ENCODE measurements around the gene NMB. TPM values are rescaled to one million over a fixed set of nuclear protein-coding genes. Genes with fewer than 3 reads are reported as not detected.

The NMB gene
- total and polyA plus RNA-seq, 2 of the 13 experiments (the other 11 are each of a cell fraction or from before 2014, with no cell fraction given): 10.4 to 25.4 TPM

DNA sequence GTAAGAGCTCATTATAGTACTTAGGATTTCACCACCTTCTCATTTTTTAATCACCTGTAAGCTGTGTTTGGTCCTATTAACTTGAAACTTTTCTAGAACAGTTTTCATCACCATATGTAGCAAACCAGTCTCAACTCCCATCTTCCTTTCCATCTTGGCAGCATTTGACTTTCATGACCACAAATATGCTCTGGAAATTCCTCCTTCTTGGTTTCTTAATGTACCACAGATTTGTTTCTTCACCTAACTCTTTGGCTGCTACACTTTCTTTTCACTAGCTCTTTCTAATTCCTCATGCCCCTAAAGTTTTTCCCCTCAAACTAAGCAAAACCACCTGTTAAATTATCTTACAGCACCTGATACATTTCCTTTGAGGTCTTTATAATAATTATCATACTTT lies 13.2 kb upstream of the NMB start:
- in situ Hi-C loops (cut with HindIII; ENCODE audit: extremely low pct_ligation_motif_present, low pct_unique_long_range_greater_than_20kb) (no loop called here), intact Hi-C loops (cut with micrococcal nuclease; ENCODE audit: unreplicated experiment) (no loop called here)
- H3K27me3 ChIP-seq (ENCODE audit: control insufficient read depth in 1 of 2, insufficient read depth in 2 of 2, low read length in 2 of 2): no peaks in the 10 kb centered on the region
- H3K36me3 ChIP-seq (replicated peaks in 1 of 2; ENCODE audit: control insufficient read depth in 1 of 2, insufficient read depth in 2 of 2, low read length in 2 of 2): peaks cover 11 to 46% of the 10 kb centered on the region in 2 experiments; a peak in 4 of 5 replicates
- H3K4me3 ChIP-seq (replicated peaks in 1 of 3; ENCODE audit: insufficient read depth in 1 of 3, low read depth in 2 of 3, low read length in 3 of 3): no peak overlapping the region
- H3K79me2 ChIP-seq (ENCODE audit: insufficient read depth, low read length): no peaks in the 10 kb centered on the region
- ChIA-PET POLR2A (interaction anchor here (1.3 kb wide), 1 partner anchor 17 kb away, joined by 4 read pairs; the partner anchor contains the start of gene WDR73), CTCF (ENCODE audit: low intra/inter-chr PET ratio, low total read pairs) (no interaction called here)
- H3K4me2 ChIP-seq (ENCODE audit: low read depth, low read length): no peak overlapping the region
- FAIRE-seq: no peak
- H4K20me1 ChIP-seq (ENCODE audit: insufficient read depth, low read length): no peaks in the 10 kb centered on the region
- ATAC-seq: no peak
- H3K9me3 ChIP-seq (ENCODE audit: low read length): no peaks in the 10 kb centered on the region
- no peak overlapping the region for H3K9ac ChIP-seq (ENCODE audit: insufficient read depth, low read depth, low read length)
- H3K4me1 ChIP-seq (ENCODE audit: insufficient read depth, low read length): peaks cover 8% of the 10 kb centered on the region; the same call in 1 of the 2 replicates
- BruUV-seq (replicated peaks): no TSS peak
- H2AFZ ChIP-seq (ENCODE audit: low read length): no peak overlapping the region
- DNase-seq (ENCODE audit: low spot score): no peak
- no peak overlapping the region for H3K27ac ChIP-seq (ENCODE audit: extremely low read length, insufficient read depth, low read length)
- TF ChIP-seq NR2F6 (IDR thresholded peaks at IDR 0.05): no peak
- TF ChIP-seq NR2F6 (CRISPR knock-in tag; IDR thresholded peaks at IDR 0.05): no peak
- TF ChIP-seq ZFP82 (CRISPR knock-in tag; IDR thresholded peaks at IDR 0.05; ENCODE audit: borderline replicate concordance): no peak
- TF ChIP-seq, protein P1, sequence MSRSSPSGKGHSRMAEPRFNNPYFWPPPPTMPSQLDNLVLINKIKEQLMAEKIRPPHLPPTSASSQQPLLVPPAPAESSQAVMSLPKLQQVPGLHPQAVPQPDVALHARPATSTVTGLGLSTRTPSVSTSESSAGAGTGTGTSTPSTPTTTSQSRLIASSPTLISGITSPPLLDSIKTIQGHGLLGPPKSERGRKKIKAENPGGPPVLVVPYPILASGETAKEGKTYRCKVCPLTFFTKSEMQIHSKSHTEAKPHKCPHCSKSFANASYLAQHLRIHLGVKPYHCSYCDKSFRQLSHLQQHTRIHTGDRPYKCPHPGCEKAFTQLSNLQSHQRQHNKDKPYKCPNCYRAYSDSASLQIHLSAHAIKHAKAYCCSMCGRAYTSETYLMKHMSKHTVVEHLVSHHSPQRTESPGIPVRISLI (CRISPR knock-in tag; IDR thresholded peaks at IDR 0.05; ENCODE audit: borderline replicate concordance): no peak
- TF ChIP-seq, protein P2, sequence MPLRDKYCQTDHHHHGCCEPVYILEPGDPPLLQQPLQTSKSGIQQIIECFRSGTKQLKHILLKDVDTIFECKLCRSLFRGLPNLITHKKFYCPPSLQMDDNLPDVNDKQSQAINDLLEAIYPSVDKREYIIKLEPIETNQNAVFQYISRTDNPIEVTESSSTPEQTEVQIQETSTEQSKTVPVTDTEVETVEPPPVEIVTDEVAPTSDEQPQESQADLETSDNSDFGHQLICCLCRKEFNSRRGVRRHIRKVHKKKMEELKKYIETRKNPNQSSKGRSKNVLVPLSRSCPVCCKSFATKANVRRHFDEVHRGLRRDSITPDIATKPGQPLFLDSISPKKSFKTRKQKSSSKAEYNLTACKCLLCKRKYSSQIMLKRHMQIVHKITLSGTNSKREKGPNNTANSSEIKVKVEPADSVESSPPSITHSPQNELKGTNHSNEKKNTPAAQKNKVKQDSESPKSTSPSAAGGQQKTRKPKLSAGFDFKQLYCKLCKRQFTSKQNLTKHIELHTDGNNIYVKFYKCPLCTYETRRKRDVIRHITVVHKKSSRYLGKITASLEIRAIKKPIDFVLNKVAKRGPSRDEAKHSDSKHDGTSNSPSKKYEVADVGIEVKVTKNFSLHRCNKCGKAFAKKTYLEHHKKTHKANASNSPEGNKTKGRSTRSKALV (CRISPR knock-in tag; IDR thresholded peaks at IDR 0.05): no peak
- no peak for TF ChIP-seq ZBTB7B (CRISPR knock-in tag; IDR thresholded peaks at IDR 0.05)
- TF ChIP-seq, protein P3, sequence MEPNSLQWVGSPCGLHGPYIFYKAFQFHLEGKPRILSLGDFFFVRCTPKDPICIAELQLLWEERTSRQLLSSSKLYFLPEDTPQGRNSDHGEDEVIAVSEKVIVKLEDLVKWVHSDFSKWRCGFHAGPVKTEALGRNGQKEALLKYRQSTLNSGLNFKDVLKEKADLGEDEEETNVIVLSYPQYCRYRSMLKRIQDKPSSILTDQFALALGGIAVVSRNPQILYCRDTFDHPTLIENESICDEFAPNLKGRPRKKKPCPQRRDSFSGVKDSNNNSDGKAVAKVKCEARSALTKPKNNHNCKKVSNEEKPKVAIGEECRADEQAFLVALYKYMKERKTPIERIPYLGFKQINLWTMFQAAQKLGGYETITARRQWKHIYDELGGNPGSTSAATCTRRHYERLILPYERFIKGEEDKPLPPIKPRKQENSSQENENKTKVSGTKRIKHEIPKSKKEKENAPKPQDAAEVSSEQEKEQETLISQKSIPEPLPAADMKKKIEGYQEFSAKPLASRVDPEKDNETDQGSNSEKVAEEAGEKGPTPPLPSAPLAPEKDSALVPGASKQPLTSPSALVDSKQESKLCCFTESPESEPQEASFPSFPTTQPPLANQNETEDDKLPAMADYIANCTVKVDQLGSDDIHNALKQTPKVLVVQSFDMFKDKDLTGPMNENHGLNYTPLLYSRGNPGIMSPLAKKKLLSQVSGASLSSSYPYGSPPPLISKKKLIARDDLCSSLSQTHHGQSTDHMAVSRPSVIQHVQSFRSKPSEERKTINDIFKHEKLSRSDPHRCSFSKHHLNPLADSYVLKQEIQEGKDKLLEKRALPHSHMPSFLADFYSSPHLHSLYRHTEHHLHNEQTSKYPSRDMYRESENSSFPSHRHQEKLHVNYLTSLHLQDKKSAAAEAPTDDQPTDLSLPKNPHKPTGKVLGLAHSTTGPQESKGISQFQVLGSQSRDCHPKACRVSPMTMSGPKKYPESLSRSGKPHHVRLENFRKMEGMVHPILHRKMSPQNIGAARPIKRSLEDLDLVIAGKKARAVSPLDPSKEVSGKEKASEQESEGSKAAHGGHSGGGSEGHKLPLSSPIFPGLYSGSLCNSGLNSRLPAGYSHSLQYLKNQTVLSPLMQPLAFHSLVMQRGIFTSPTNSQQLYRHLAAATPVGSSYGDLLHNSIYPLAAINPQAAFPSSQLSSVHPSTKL (CRISPR knock-in tag; IDR thresholded peaks at IDR 0.05): no peak
- TF ChIP-seq ZNF510 (CRISPR knock-in tag; IDR thresholded peaks at IDR 0.05; ENCODE audit: low read depth): no peak
- TF ChIP-seq ZNF749 (CRISPR knock-in tag; IDR thresholded peaks at IDR 0.05; ENCODE audit: borderline replicate concordance): no peak
- no peak for TF ChIP-seq ZFP62 (CRISPR knock-in tag; IDR thresholded peaks at IDR 0.05)
- TF ChIP-seq, protein P4, sequence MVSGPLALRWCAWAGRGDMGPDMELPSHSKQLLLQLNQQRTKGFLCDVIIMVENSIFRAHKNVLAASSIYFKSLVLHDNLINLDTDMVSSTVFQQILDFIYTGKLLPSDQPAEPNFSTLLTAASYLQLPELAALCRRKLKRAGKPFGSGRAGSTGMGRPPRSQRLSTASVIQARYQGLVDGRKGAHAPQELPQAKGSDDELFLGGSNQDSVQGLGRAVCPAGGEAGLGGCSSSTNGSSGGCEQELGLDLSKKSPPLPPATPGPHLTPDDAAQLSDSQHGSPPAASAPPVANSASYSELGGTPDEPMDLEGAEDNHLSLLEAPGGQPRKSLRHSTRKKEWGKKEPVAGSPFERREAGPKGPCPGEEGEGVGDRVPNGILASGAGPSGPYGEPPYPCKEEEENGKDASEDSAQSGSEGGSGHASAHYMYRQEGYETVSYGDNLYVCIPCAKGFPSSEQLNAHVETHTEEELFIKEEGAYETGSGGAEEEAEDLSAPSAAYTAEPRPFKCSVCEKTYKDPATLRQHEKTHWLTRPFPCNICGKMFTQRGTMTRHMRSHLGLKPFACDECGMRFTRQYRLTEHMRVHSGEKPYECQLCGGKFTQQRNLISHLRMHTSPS (CRISPR knock-in tag; IDR thresholded peaks at IDR 0.05; ENCODE audit: low read depth): no peak
- TF ChIP-seq SRY (CRISPR knock-in tag; IDR thresholded peaks at IDR 0.05): no peak
- TF ChIP-seq ETV6 (CRISPR knock-in tag; conservative IDR thresholded peaks at IDR 0.05): no peak
